ENCODE measurements around the gene MSTO1. TPM values are rescaled to one million over a fixed set of nuclear protein-coding genes. Genes with fewer than 3 reads are reported as not detected.
"Not testable (repeated sequence)": the region's sequence is repeated elsewhere in the genome, so short reads cannot be mapped to it uniquely, and the experiment has no call there.

MSTO1 gene
- total RNA-seq, 1 donor from 2014 or later: 41.5 TPM

GRCh38 chr1:155596864-155597263 lies 13.2 kb upstream of the MSTO1 start:
- no peak for DNase-seq (ENCODE audit: low read depth)
- H3K27ac Mint-ChIP-seq (ENCODE audit: unreplicated experiment): no peak overlapping the region
- no peaks in the 10 kb centered on the region for H3K9me3 Mint-ChIP-seq (ENCODE audit: unreplicated experiment)
- FAIRE-seq: no peak
- Histone ChIP-seq H2AFZ (ENCODE audit: low read depth, low read length) (no peak overlapping the region), H3K4me2 (ENCODE audit: low read length) (no peak overlapping the region), H3K4me1 (ENCODE audit: insufficient read depth, low read length) (peaks cover 6% of the 10 kb centered on the region), H3K9me3 (ENCODE audit: insufficient read depth, low read depth, low read length) (no peaks in the 10 kb centered on the region), H3K9ac (ENCODE audit: low read length) (no peak overlapping the region), H4K20me1 (ENCODE audit: insufficient read depth, low read length) (no peaks in the 10 kb centered on the region), H3K79me2 (ENCODE audit: insufficient read depth, low read length) (no peaks in the 10 kb centered on the region), H3K27me3 (ENCODE audit: insufficient read depth, low read length) (no peaks in the 10 kb centered on the region), H3K36me3 (ENCODE audit: insufficient read depth, low read length) (no peaks in the 10 kb centered on the region), H3K27ac (ENCODE audit: low read depth, low read length) (no peak overlapping the region), H3K4me3 (ENCODE audit: insufficient read depth, low read depth, low read length) (no peak overlapping the region)
- H3K36me3 Mint-ChIP-seq (ENCODE audit: low read depth, unreplicated experiment): no peaks in the 10 kb centered on the region
- H3K27me3 Mint-ChIP-seq (ENCODE audit: low read depth, unreplicated experiment): no peaks in the 10 kb centered on the region
- H3K4me1 Mint-ChIP-seq (ENCODE audit: low read depth, unreplicated experiment): peaks cover 10% of the 10 kb centered on the region
- TF ChIP-seq EZH2 (IDR thresholded peaks at IDR 0.05; ENCODE audit: insufficient read depth, low read length) (no peak), CTCF (IDR thresholded peaks at IDR 0.05; ENCODE audit: insufficient read depth, low read depth, low read length) (no peak)
- H3K4me3 Mint-ChIP-seq (ENCODE audit: unreplicated experiment): no peak overlapping the region

- TF ChIP-seq CTCF (IDR thresholded peaks at IDR 0.05; ENCODE audit: insufficient read depth, low read depth, low read length) (no peak), EZH2 (IDR thresholded peaks at IDR 0.05; ENCODE audit: insufficient read depth, low read length) (no peak)
- H4K20me1 ChIP-seq (ENCODE audit: insufficient read depth, low read length): no peaks in the 10 kb centered on the region
- H3K9ac ChIP-seq (ENCODE audit: low read length): peak overlapping the region; percentile 44
- no peaks in the 10 kb centered on the region for H3K27me3 Mint-ChIP-seq (ENCODE audit: low read depth, unreplicated experiment)
- H3K4me1 ChIP-seq (ENCODE audit: insufficient read depth, low read length): peaks cover 6% of the 10 kb centered on the region
- H2AFZ ChIP-seq (ENCODE audit: low read depth, low read length): peak overlapping the region; percentile 60
- H3K4me2 ChIP-seq (ENCODE audit: low read length): peak overlapping the region; percentile 72
- H3K9me3 Mint-ChIP-seq (ENCODE audit: unreplicated experiment): no peaks in the 10 kb centered on the region
- H3K4me3 ChIP-seq (ENCODE audit: insufficient read depth, low read depth, low read length): no peak overlapping the region
- DNase-seq (ENCODE audit: low read depth) (peak; percentile 7), FAIRE-seq (no peak)
- H3K36me3 ChIP-seq (ENCODE audit: insufficient read depth, low read length): no peaks in the 10 kb centered on the region
- no peaks in the 10 kb centered on the region for H3K27me3 ChIP-seq (ENCODE audit: insufficient read depth, low read length)
- peaks cover 10% of the 10 kb centered on the region for H3K4me1 Mint-ChIP-seq (ENCODE audit: low read depth, unreplicated experiment)
- H3K79me2 ChIP-seq (ENCODE audit: insufficient read depth, low read length): no peaks in the 10 kb centered on the region
- peak overlapping the region; percentile 42 for H3K27ac Mint-ChIP-seq (ENCODE audit: unreplicated experiment)
- no peak overlapping the region for H3K27ac ChIP-seq (ENCODE audit: low read depth, low read length)
- H3K9me3 ChIP-seq (ENCODE audit: insufficient read depth, low read depth, low read length): no peaks in the 10 kb centered on the region
- H3K4me3 Mint-ChIP-seq (ENCODE audit: unreplicated experiment): no peak overlapping the region
- no peaks in the 10 kb centered on the region for H3K36me3 Mint-ChIP-seq (ENCODE audit: low read depth, unreplicated experiment)
These were observed 11.1 kb upstream of the MSTO1 start for GRCh38 chr1:155598842-155599331.

- H3K9me3 Mint-ChIP-seq (ENCODE audit: unreplicated experiment); H3K9ac ChIP-seq (ENCODE audit: low read length); H3K4me3 ChIP-seq (ENCODE audit: insufficient read depth, low read depth, low read length); H3K79me2 ChIP-seq (ENCODE audit: insufficient read depth, low read length); DNase-seq (ENCODE audit: low read depth); H2AFZ ChIP-seq (ENCODE audit: low read depth, low read length); H3K36me3 Mint-ChIP-seq (ENCODE audit: low read depth, unreplicated experiment); H4K20me1 ChIP-seq (ENCODE audit: insufficient read depth, low read length); H3K36me3 ChIP-seq (ENCODE audit: insufficient read depth, low read length); FAIRE-seq; H3K4me2 ChIP-seq (ENCODE audit: low read length); H3K27me3 ChIP-seq (ENCODE audit: insufficient read depth, low read length); H3K4me1 Mint-ChIP-seq (ENCODE audit: low read depth, unreplicated experiment); H3K9me3 ChIP-seq (ENCODE audit: insufficient read depth, low read depth, low read length); H3K27me3 Mint-ChIP-seq (ENCODE audit: low read depth, unreplicated experiment); H3K27ac ChIP-seq (ENCODE audit: low read depth, low read length); H3K4me1 ChIP-seq (ENCODE audit: insufficient read depth, low read length); H3K27ac Mint-ChIP-seq (ENCODE audit: unreplicated experiment): not testable (repeated sequence)
- H3K4me3 Mint-ChIP-seq (ENCODE audit: unreplicated experiment): peak overlapping the region; percentile 14
These were observed 10.0 kb upstream of the MSTO1 start for GRCh38 chr1:155599828-155600572.
